Suprapubic skin (tissue), 4 donors: ENCODE measurements around the gene NIPAL3.

Experiments
- CTCF ChIP-seq, 2 donors: fragments of 200-600 bp in 1 of 2; fragments of 450-650 bp in 1 of 2; sonication (generic) in 1 of 2; IDR thresholded peaks; one replicate each; pipeline ENCODE4 v1.5.1; 2016 to 2019; ENCODE audit warnings: antibody characterized with exemption in 2 of 2, mild to moderate bottlenecking in 1 of 2, moderate library complexity in 1 of 2
- EP300 ChIP-seq: sonication (generic); formaldehyde crosslinking; IDR thresholded peaks from one replicate; pipeline ENCODE4 v1.6.1; 2017; ENCODE audit warnings: antibody characterized with exemption
- POLR2A ChIP-seq, 2 donors: fragments of 450-650 bp; IDR thresholded peaks; one replicate each; pipeline ENCODE4 v1.6.1; 2017; ENCODE audit warnings: antibody characterized with exemption in 2 of 2, mild to moderate bottlenecking in 2 of 2, moderate library complexity in 2 of 2
- POLR2AphosphoS5 ChIP-seq, 3 donors: sonication (generic); formaldehyde crosslinking; IDR thresholded peaks; one replicate each; pipeline ENCODE4 v1.6.1; 2017; ENCODE audit warnings: antibody characterized with exemption in 3 of 3

- TF ChIP-seq POLR2A (IDR thresholded peaks at IDR 0.05) (no peak), EP300 (no peak), CTCF (IDR thresholded peaks at IDR 0.05) (no peak), POLR2AphosphoS5 (IDR thresholded peaks at IDR 0.05) (no peak)
Measured at GRCh38 chr1:24489674-24490073, 74.1 kb downstream of the NIPAL3 start.
